DMS53 treated with DMSO at 0.1 percent for 48 hours (cell line): ENCODE data around the gene GABBR2.
"Not testable (repeated sequence)": the region's sequence is repeated elsewhere in the genome, so short reads cannot be mapped to it uniquely, and the experiment has no call there.

ENCODE experiments used
- DNase-seq: peaks from one replicate; lab custom pipeline; 2025; ENCODE audit not compliant: unreplicated experiment; lab: John Stamatoyannopoulos, UW

Gene GABBR2

GRCh38 chr9:98517761-98518160 lies 191.0 kb downstream of the GABBR2 start:
- no peak for DNase-seq

DNA sequence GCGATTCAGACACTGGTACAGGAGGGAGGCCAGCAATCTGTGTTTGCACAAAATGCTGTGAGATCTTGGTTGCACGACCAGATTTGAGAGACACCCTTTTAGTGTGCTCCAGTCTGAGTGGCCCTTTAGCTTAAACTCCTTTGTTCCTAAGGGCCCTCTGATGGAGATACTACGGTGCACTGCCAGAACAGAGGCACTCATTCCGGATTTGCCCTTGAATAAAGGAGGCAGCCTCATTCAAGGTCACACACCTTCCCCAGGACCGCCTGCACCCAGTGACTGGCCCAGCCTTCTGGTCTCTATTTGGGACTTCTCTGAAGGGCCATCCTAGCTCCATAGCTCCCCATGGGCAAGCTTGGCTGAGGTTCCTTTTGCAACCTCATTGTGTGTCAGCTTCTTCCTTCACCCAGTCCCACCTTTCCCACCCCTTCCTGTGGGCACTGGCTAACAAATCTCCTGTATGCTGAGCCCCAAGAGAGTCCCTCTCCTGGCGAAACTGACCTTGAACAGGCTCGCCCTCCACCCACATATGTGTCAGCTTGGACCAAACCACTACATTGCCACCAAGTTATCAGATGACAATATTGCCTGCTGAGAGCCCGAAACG lies 191.7 kb downstream of the GABBR2 start:
- no peak for DNase-seq

- no peak for DNase-seq
Measured at GRCh38 chr9:98516205-98516896, 192.4 kb downstream of the GABBR2 start.

DNA sequence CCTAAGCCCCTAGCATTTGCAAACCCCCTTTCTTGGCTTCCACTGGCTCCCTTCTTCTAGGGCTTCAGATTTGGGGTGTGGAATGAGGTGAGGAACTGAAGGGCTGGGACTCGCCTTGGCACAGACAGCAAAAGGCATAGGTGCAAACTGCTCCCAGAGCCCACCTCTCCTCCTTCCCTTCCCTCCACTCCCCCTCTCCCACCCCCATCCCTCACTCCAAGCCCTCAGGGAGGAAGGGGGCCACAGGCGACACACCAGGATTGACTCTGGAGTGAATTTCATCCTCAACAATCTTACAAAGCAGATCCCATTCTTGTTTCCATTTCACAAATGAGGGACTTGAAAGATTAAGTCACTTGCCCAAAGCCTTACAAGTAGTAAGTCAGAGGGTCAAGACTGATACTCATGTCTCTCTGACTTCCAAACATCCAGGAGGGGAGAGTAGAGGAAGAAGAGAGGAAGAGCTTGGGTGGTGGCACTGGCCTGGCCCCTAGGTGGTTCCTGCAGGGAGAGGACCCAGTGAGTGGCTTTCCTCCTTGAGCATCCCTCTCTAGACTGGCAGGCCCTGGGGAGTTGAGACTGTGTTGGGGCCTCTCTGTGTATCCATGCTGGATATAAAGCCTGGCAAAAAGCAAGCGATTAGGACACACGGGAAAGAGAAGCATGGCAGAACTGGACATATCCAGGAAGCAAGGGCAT lies 193.1 kb downstream of the GABBR2 start:
- DNase-seq, result no peak

DNA sequence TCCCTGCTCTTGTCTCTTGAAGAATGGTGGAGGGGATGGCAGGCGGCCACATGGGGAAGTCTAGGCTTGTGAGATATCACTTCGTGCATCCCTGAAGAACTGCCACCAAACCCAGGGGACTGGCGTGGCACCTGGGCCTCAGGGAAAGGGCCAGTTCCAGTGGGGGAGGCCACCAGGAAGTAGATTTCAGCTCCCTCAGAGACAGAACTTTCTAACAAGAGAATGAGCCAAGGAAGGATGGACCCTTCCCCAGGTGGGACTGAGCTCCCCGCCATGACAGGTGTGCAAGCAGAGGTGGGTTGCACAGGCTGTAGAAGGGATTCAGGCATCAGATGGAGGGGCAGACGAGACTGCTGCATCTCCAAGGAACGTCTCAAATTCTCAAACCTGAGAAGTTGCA lies 193.9 kb downstream of the GABBR2 start:
- no peak for DNase-seq

- not testable (repeated sequence) for DNase-seq
Measured at GRCh38 chr9:98508217-98508919, 200.4 kb downstream of the GABBR2 start.

- DNase-seq, result no peak
Measured at GRCh38 chr9:98506422-98507054, 202.2 kb downstream of the GABBR2 start.

- DNase-seq, result no peak
Measured at GRCh38 chr9:98504298-98505282, 204.1 kb downstream of the GABBR2 start.

- no peak for DNase-seq
Measured at GRCh38 chr9:98503867-98504266, 204.9 kb downstream of the GABBR2 start.

- no peak for DNase-seq
Measured at GRCh38 chr9:98502976-98503325, 205.8 kb downstream of the GABBR2 start.

- DNase-seq, result no peak
Measured at GRCh38 chr9:98502311-98502975, 206.3 kb downstream of the GABBR2 start.

DNA sequence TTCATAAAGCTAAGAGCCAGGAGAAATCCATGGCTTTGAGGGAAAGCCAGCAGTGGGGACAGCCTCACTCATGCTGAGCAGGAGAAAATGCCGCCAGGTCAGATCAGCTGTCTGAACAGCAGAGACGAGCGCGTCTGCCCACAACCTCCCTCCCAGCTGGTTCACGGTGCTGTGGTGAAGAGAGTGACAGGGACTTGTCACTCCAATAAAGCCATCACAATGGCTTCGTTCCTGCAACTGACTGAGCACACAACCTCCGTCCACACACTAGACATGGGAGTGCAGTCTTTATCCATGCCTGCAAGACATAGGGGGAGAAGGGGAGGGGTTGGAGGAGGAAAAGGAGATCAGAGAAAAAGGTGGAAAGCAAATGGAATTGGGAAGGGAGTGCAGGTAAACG lies 206.9 kb downstream of the GABBR2 start:
- no peak for DNase-seq

GRCh38 chr9:98501259-98501658 lies 207.5 kb downstream of the GABBR2 start:
- DNase-seq, result not testable (repeated sequence)

GRCh38 chr9:98500337-98500919 lies 208.3 kb downstream of the GABBR2 start:
- no peak for DNase-seq

DNA sequence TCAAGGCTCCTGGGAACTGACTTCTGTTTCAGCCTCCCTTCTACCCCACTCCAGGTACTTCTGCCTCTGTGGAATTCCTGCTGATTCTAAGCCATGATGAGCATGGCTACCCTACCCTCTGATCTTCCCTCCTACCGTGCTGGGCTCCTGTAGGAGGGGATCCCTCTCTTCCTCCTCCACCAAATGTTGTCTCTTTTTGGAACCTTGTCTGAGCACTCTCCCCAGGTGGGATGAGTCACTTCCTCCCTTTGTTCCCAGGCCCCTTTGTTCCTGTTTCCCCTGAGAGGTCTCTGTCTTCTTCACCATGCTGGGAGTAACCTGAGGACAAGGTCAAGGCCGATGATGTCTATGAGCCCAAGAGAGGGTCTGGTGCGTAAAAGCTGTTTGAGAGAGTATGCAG lies 213.2 kb downstream of the GABBR2 start:
- no peak for DNase-seq

DNA sequence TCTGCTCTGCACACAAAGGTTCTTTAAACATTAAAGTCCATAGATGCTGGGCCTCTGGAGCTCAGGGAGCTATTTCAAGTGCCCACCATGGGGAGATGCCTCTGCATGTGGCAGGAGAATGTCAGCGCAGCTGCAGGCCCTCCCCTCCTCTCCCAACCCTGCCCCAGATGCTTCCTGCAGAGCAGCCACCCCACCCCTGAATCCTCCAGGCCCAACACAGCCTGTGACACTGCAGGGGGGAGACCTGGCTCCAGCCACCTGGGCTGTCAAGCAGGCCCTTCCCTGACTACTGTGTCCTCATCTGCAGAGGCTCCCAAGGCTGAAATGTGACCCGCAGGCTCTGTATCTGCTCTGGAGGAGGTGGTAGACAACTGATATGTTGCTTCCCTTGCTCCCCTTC lies 213.9 kb downstream of the GABBR2 start:
- DNase-seq, result no peak

DNA sequence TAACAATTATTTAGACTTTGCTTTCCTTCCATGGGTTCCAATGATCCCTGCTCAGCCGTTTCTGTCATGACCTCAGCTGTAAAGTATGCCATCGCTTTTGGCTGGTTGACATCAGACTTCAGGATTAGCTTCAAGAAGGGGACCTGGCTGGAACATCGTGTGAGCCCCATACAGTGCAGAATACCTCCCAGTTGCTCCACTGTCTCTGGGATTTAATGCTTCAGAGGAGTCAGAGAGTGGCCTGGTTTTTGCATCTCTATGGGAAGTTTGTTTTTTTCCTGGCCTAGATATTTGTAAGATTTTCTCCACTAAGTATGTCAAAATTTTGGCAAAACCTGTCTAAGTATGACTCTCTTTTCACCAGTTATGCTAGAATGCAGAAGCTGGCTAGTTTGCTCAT lies 216.9 kb downstream of the GABBR2 start:
- DNase-seq, result no peak

- no peak for DNase-seq
Measured at GRCh38 chr9:98491231-98491651, 217.5 kb downstream of the GABBR2 start.
